OCI-LY7 (cell line): ENCODE results near the gene PARP12.

ENCODE experiments used
- CTCF ChIP-seq: fragments of 200-600 bp; sonication (generic); conservative IDR thresholded peaks from 2 replicates; pipeline ENCODE4 v1.5.1; 2014; ENCODE audit warnings: mild to moderate bottlenecking, antibody characterized with exemption, low read length, moderate library complexity, mixed read lengths
- EZH2phosphoT487 ChIP-seq: fragments of 200-600 bp; sonication (generic); IDR thresholded peaks from 2 replicates; pipeline ENCODE4 v1.6.1; 2018; ENCODE audit warnings: low read depth, borderline replicate concordance, mild to moderate bottlenecking, mixed run types, antibody characterized with exemption, low read length, moderate library complexity, mixed read lengths

- TF ChIP-seq CTCF (no peak), EZH2phosphoT487 (no peak)
These were observed 12.0 kb upstream of the PARP12 start for GRCh38 chr7:140074780-140075179.
